ENCODE results near the gene CREG1. TPM values are rescaled to one million over a fixed set of nuclear protein-coding genes. Genes with fewer than 3 reads are reported as not detected.
A peak's percentile ranks its signal among the peaks of the same experiment; 100 is the strongest.

Gene CREG1
- total and polyA plus RNA-seq, 2 experiments from 2014 or later: 21.2 to 42.7 TPM

- Histone ChIP-seq H3K79me2 (replicated peaks; ENCODE audit: insufficient read depth) (no peaks in the 10 kb centered on the region), H3K4me2 (no peak overlapping the region), H4K20me1 (replicated peaks; ENCODE audit: insufficient read depth) (no peaks in the 10 kb centered on the region), H3K4me3 (no peak overlapping the region), H3F3A (replicated peaks; ENCODE audit: low read depth) (no peaks in the 10 kb centered on the region), H3K36me3 (ENCODE audit: insufficient read depth) (no peaks in the 10 kb centered on the region), H2AFZ (no peak overlapping the region), H3K4me1 (ENCODE audit: insufficient read depth) (no peaks in the 10 kb centered on the region), H3K9me2 (ENCODE audit: insufficient read depth) (0 out of 2 replicates have a peak, but pooled peaks cover 11% of the 10 kb centered on the region), H3K27ac (ENCODE audit: low read depth) (no peak overlapping the region), H3K27me3 (ENCODE audit: insufficient read depth) (no peaks in the 10 kb centered on the region)
- H3K27me3 Mint-ChIP-seq (ENCODE audit: insufficient read depth, low read depth, poor library complexity): no peaks in the 10 kb centered on the region
- peaks cover 5% of the 10 kb centered on the region for H3K4me1 Mint-ChIP-seq
- no peak overlapping the region for H3K4me3 Mint-ChIP-seq
- TF ChIP-seq REST (IDR thresholded peaks at IDR 0.05; ENCODE audit: unreplicated experiment) (no peak), ETS1 (IDR thresholded peaks at IDR 0.05) (no peak)
- ATAC-seq (no peak), DNase-seq (ENCODE audit: low spot score) (no peak)
- H3K27ac Mint-ChIP-seq: no peak overlapping the region
- peaks cover 9% of the 10 kb centered on the region; the same call in 2 of the 3 replicates for H3K36me3 Mint-ChIP-seq (ENCODE audit: low read depth)
- H3K9me3 Mint-ChIP-seq: peaks cover 17% of the 10 kb centered on the region
Measured at GRCh38 chr1:167602840-167603239, 49.3 kb upstream of the CREG1 start.

GRCh38 chr1:167601442-167602383 is 48.2 kb upstream of the CREG1 start:
- ATAC-seq: no peak
- no peak overlapping the region for H3K4me3 ChIP-seq
- H3K4me3 Mint-ChIP-seq: no peak overlapping the region
- H3K36me3 Mint-ChIP-seq (ENCODE audit: low read depth): peaks cover 1% of the 10 kb centered on the region; the same call in 1 of the 3 replicates
- H3K4me1 Mint-ChIP-seq: peaks cover 5% of the 10 kb centered on the region
- H3K27ac ChIP-seq (ENCODE audit: low read depth): no peak overlapping the region
- H2AFZ ChIP-seq: peak overlapping the region; percentile 69
- no peaks in the 10 kb centered on the region for H3F3A ChIP-seq (replicated peaks; ENCODE audit: low read depth)
- no peak overlapping the region for H3K27ac Mint-ChIP-seq
- no peaks in the 10 kb centered on the region for H3K79me2 ChIP-seq (replicated peaks; ENCODE audit: insufficient read depth)
- no peaks in the 10 kb centered on the region for H3K27me3 ChIP-seq (ENCODE audit: insufficient read depth)
- H3K27me3 Mint-ChIP-seq (ENCODE audit: insufficient read depth, low read depth, poor library complexity): no peaks in the 10 kb centered on the region
- DNase-seq (ENCODE audit: low spot score): no peak
- H3K4me2 ChIP-seq: no peak overlapping the region
- no peaks in the 10 kb centered on the region for H4K20me1 ChIP-seq (replicated peaks; ENCODE audit: insufficient read depth)
- 0 out of 2 replicates have a peak, but pooled peaks cover 11% of the 10 kb centered on the region for H3K9me2 ChIP-seq (ENCODE audit: insufficient read depth)
- peaks cover 6% of the 10 kb centered on the region for H3K9me3 Mint-ChIP-seq
- H3K4me1 ChIP-seq (ENCODE audit: insufficient read depth): no peaks in the 10 kb centered on the region
- no peaks in the 10 kb centered on the region for H3K36me3 ChIP-seq (ENCODE audit: insufficient read depth)
- TF ChIP-seq STAT1 (IDR thresholded peaks at IDR 0.05; ENCODE audit: unreplicated experiment) (no peak), CREB1 (CRISPR knock-in tag; IDR thresholded peaks at IDR 0.05; ENCODE audit: low read depth) (no peak), ZNF114 (CRISPR knock-in tag; IDR thresholded peaks at IDR 0.05) (no peak), ZNF331 (CRISPR knock-in tag; IDR thresholded peaks at IDR 0.05; ENCODE audit: low read depth) (no peak), CTCF (conservative IDR thresholded peaks at IDR 0.05; ENCODE audit: low read depth in 2 of 2) (no peak), REST (IDR thresholded peaks at IDR 0.05; ENCODE audit: unreplicated experiment) (no peak), POLR2AphosphoS5 (IDR thresholded peaks at IDR 0.05; ENCODE audit: low read depth) (no peak), NANOG (IDR thresholded peaks at IDR 0.05; ENCODE audit: borderline replicate concordance) (no peak)

All from GM23338 (cell line).